ENCODE measurements around the gene VCL.
A peak's percentile ranks its signal among the peaks of the same experiment; 100 is the strongest.

The VCL gene

GRCh38 chr10:74084955-74085354, 87.0 kb downstream of the VCL start:
- no peak overlapping the region for H3K4me3 Mint-ChIP-seq
- DNase-seq: no peak
- no peaks in the 10 kb centered on the region for H3K27me3 Mint-ChIP-seq
- no peaks in the 10 kb centered on the region for H3K9me3 Mint-ChIP-seq
- H3K27ac Mint-ChIP-seq: peak overlapping the region; percentile 44 to 46
- ATAC-seq (replicated peaks): peak; percentile 16
- H3K36me3 Mint-ChIP-seq (ENCODE audit: insufficient read depth): peaks cover 40% of the 10 kb centered on the region
- H3K4me1 Mint-ChIP-seq (ENCODE audit: low read depth in 2 of 2): peaks cover 1 to 18% of the 10 kb centered on the region in 2 donors

DNA sequence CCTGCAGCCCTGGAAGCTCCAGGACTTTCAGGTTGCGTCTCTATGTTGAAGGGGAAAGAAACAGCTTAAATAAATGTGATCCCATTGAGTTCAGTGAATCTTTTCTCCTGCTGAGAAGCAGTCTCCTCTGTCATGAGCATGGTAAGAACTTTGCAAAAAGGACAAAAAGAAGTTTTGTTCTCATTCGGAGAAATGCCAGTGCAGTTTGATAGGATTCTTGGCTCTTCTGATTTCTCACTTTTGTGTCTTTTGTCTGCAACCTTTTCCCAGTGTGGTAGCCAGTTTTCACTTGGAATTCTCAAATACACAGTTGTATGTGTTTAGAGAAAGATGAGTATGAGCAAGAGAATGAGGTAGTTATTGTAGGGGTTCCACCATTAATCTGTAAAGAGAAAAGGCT, 88.4 kb downstream of the VCL start:
- no peaks in the 10 kb centered on the region for H3K9me3 Mint-ChIP-seq
- H3K4me1 Mint-ChIP-seq (ENCODE audit: low read depth in 2 of 2): peaks cover 0 to 7% of the 10 kb centered on the region in 2 donors
- H3K36me3 Mint-ChIP-seq (ENCODE audit: insufficient read depth): peaks cover 49% of the 10 kb centered on the region
- no peak for ATAC-seq (replicated peaks)
- H3K4me3 Mint-ChIP-seq: no peak overlapping the region
- no peak overlapping the region for H3K27ac Mint-ChIP-seq
- H3K27me3 Mint-ChIP-seq: no peaks in the 10 kb centered on the region
- no peak for DNase-seq

DNA sequence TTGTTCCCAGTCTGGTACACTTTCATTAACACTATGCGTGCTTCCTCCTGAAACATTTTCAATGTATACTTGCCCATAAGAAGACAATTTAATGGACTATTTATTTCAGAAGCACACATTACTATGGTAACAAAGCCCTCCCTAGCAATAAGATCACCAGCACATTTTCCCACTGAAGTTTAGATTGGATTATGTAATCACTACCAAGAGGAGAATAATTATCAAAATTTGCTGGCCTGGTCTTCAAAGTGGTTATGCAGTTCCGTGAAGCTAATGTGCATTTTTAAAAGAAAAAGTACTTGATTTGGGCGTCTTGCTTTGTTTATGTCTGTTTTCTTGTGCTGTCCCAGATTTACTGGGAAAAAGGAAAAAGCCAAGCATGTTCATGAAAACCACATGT, 90.8 kb downstream of the VCL start:
- peaks cover 0 to 5% of the 10 kb centered on the region in 2 donors for H3K4me1 Mint-ChIP-seq (ENCODE audit: low read depth in 2 of 2)
- DNase-seq: no peak
- H3K27me3 Mint-ChIP-seq: no peaks in the 10 kb centered on the region
- H3K36me3 Mint-ChIP-seq (ENCODE audit: insufficient read depth): peaks cover 55% of the 10 kb centered on the region
- ATAC-seq (replicated peaks): no peak
- no peaks in the 10 kb centered on the region for H3K9me3 Mint-ChIP-seq
- no peak overlapping the region for H3K4me3 Mint-ChIP-seq
- peak overlapping the region in 1 of 2 donors; percentile 23 for H3K27ac Mint-ChIP-seq

GRCh38 chr10:74092372-74092771, 94.5 kb downstream of the VCL start:
- no peak overlapping the region for H3K4me3 Mint-ChIP-seq
- H3K27ac Mint-ChIP-seq: peak overlapping the region in 1 of 2 donors; percentile 67
- peaks cover 59% of the 10 kb centered on the region for H3K36me3 Mint-ChIP-seq (ENCODE audit: insufficient read depth)
- H3K9me3 Mint-ChIP-seq: no peaks in the 10 kb centered on the region
- H3K27me3 Mint-ChIP-seq: no peaks in the 10 kb centered on the region
- H3K4me1 Mint-ChIP-seq (ENCODE audit: low read depth in 2 of 2): peaks cover 0 to 1% of the 10 kb centered on the region in 2 donors
- DNase-seq (no peak), ATAC-seq (replicated peaks) (no peak)

- Mint-ChIP-seq H3K9me3 (no peaks in the 10 kb centered on the region), H3K4me3 (no peak overlapping the region), H3K36me3 (ENCODE audit: insufficient read depth) (peaks cover 60% of the 10 kb centered on the region), H3K4me1 (ENCODE audit: low read depth in 2 of 2) (peaks cover 0 to 1% of the 10 kb centered on the region in 2 donors), H3K27ac (peak overlapping the region in 1 of 2 donors; percentile 69), H3K27me3 (no peaks in the 10 kb centered on the region)
- ATAC-seq (replicated peaks) (no peak), DNase-seq (no peak)
Measured at GRCh38 chr10:74093530-74094164, 95.7 kb downstream of the VCL start.

DNA sequence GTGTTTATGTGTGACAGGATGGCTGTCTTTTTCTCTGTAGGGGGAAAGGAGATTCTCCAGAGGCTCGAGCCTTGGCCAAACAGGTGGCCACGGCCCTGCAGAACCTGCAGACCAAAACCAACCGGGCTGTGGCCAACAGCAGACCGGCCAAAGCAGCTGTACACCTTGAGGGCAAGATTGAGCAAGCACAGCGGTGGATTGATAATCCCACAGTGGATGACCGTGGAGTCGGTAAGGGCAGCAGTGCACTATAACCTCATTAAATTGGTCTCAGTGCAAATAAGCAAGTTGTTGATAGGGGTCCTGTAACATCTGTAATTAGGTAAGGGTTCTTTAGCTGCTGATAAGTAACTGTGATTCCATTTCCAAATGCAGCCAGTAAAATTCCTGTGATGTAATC, 96.3 kb downstream of the VCL start:
- no peak for ATAC-seq (replicated peaks)
- Mint-ChIP-seq H3K36me3 (ENCODE audit: insufficient read depth) (peaks cover 64% of the 10 kb centered on the region), H3K27ac (peak overlapping the region in 1 of 2 donors; percentile 69), H3K4me1 (ENCODE audit: low read depth in 2 of 2) (peaks cover 0 to 1% of the 10 kb centered on the region in 2 donors), H3K9me3 (no peaks in the 10 kb centered on the region), H3K27me3 (no peaks in the 10 kb centered on the region), H3K4me3 (no peak overlapping the region)
- DNase-seq: no peak

DNA sequence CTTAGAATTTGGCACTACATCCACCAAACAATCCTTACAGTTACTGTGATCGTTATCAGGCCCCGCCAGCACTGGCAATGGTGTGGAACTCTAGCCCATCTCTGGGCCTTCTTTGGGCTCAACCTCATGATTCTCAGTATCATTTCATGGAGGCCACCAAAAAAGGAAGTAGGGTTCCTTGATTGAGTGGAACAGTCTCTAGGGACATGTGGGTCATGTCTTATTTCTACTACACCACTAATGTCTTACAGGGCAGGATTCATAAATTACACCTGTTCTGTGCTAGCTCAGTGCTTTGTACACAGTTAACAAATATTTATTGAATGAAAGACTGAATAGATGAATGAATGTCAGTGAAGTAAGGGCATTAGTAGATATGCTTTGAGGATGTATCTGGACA, 98.9 kb downstream of the VCL start:
- ATAC-seq (replicated peaks) (no peak), DNase-seq (no peak)
- Mint-ChIP-seq H3K27me3 (no peaks in the 10 kb centered on the region), H3K36me3 (ENCODE audit: insufficient read depth) (peaks cover 67% of the 10 kb centered on the region), H3K27ac (peak overlapping the region in 1 of 2 donors; percentile 38), H3K4me3 (no peak overlapping the region), H3K4me1 (ENCODE audit: low read depth in 2 of 2) (peaks cover 0 to 1% of the 10 kb centered on the region in 2 donors), H3K9me3 (no peaks in the 10 kb centered on the region)

- peaks cover 0 to 1% of the 10 kb centered on the region in 2 donors for H3K4me1 Mint-ChIP-seq (ENCODE audit: low read depth in 2 of 2)
- H3K4me3 Mint-ChIP-seq: no peak overlapping the region
- H3K27me3 Mint-ChIP-seq: no peaks in the 10 kb centered on the region
- no peak for DNase-seq
- H3K36me3 Mint-ChIP-seq (ENCODE audit: insufficient read depth): peaks cover 75% of the 10 kb centered on the region
- no peak for ATAC-seq (replicated peaks)
- H3K9me3 Mint-ChIP-seq: no peaks in the 10 kb centered on the region
- H3K27ac Mint-ChIP-seq: no peak overlapping the region
Measured at GRCh38 chr10:74097776-74098175, 99.9 kb downstream of the VCL start.

DNA sequence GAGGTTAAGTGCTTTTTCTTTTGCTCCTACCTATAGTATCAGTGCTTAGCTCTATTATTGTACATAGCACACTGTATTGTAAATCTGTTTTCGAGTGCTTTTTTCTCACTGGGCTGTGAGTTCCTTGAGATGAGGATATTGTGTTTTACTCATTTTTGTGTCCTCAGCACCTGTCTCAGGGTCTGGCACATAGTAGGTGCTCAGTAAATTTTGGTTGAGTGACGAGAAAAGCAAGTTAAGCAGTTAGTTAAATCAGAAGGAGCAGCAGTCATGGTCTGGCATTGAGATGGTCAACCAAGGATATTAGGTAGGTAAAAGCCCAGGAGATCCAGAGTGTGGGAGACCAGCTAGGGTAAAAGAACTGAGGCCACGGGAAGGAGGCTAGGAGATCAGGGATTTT, 101.5 kb downstream of the VCL start:
- Mint-ChIP-seq H3K4me3 (no peak overlapping the region), H3K27ac (peak overlapping the region; percentile 27 to 47), H3K36me3 (ENCODE audit: insufficient read depth) (peaks cover 79% of the 10 kb centered on the region), H3K9me3 (no peaks in the 10 kb centered on the region), H3K4me1 (ENCODE audit: low read depth in 2 of 2) (peaks cover 0 to 4% of the 10 kb centered on the region in 2 donors), H3K27me3 (no peaks in the 10 kb centered on the region)
- ATAC-seq (replicated peaks): no peak
- DNase-seq: no peak

DNA sequence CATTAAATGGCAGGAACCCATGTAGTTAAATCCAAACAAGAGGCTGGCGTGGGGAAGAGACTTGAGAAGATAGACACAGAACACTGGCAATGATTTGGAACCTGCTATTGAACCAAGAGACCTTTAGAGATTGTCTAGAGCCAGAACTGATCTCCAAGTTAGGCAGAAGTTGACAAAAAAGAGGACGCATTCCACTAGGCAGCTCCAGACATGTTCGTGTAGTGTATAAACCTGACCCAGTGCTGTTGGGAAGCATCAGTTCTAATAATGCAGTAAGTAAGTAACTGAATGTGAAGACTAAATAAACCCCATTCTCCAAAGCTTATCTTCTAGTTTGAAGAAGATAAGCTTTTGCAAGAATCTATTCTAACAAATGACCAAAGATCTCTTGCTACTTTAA, 101.9 kb downstream of the VCL start:
- DNase-seq (no peak), ATAC-seq (replicated peaks) (no peak)
- no peaks in the 10 kb centered on the region for H3K27me3 Mint-ChIP-seq
- peaks cover 80% of the 10 kb centered on the region for H3K36me3 Mint-ChIP-seq (ENCODE audit: insufficient read depth)
- H3K4me1 Mint-ChIP-seq (ENCODE audit: low read depth in 2 of 2): peaks cover 0 to 4% of the 10 kb centered on the region in 2 donors
- H3K9me3 Mint-ChIP-seq: no peaks in the 10 kb centered on the region
- no peak overlapping the region for H3K4me3 Mint-ChIP-seq
- H3K27ac Mint-ChIP-seq: peak overlapping the region; percentile 27 to 47

GRCh38 chr10:74103560-74104258, 105.8 kb downstream of the VCL start:
- H3K36me3 Mint-ChIP-seq (ENCODE audit: insufficient read depth): peaks cover 86% of the 10 kb centered on the region
- peaks cover 0 to 4% of the 10 kb centered on the region in 2 donors for H3K4me1 Mint-ChIP-seq (ENCODE audit: low read depth in 2 of 2)
- DNase-seq: no peak
- H3K9me3 Mint-ChIP-seq: no peaks in the 10 kb centered on the region
- ATAC-seq (replicated peaks): no peak
- H3K4me3 Mint-ChIP-seq: no peak overlapping the region
- H3K27ac Mint-ChIP-seq: peak overlapping the region in 1 of 2 donors; percentile 70
- no peaks in the 10 kb centered on the region for H3K27me3 Mint-ChIP-seq

GRCh38 chr10:74104480-74104879, 106.6 kb downstream of the VCL start:
- H3K36me3 Mint-ChIP-seq (ENCODE audit: insufficient read depth): peaks cover 88% of the 10 kb centered on the region
- H3K4me1 Mint-ChIP-seq (ENCODE audit: low read depth in 2 of 2): peaks cover 0 to 4% of the 10 kb centered on the region in 2 donors
- no peaks in the 10 kb centered on the region for H3K9me3 Mint-ChIP-seq
- no peaks in the 10 kb centered on the region for H3K27me3 Mint-ChIP-seq
- DNase-seq: no peak
- no peak for ATAC-seq (replicated peaks)
- no peak overlapping the region for H3K4me3 Mint-ChIP-seq
- peak overlapping the region in 1 of 2 donors; percentile 70 for H3K27ac Mint-ChIP-seq

GRCh38 chr10:74104996-74105395, 107.1 kb downstream of the VCL start:
- Mint-ChIP-seq H3K36me3 (ENCODE audit: insufficient read depth) (peaks cover 89% of the 10 kb centered on the region), H3K4me1 (ENCODE audit: low read depth in 2 of 2) (peaks cover 0 to 4% of the 10 kb centered on the region in 2 donors), H3K9me3 (no peaks in the 10 kb centered on the region), H3K27ac (peak overlapping the region in 1 of 2 donors; percentile 70), H3K4me3 (no peak overlapping the region), H3K27me3 (no peaks in the 10 kb centered on the region)
- no peak for DNase-seq
- no peak for ATAC-seq (replicated peaks)

DNA sequence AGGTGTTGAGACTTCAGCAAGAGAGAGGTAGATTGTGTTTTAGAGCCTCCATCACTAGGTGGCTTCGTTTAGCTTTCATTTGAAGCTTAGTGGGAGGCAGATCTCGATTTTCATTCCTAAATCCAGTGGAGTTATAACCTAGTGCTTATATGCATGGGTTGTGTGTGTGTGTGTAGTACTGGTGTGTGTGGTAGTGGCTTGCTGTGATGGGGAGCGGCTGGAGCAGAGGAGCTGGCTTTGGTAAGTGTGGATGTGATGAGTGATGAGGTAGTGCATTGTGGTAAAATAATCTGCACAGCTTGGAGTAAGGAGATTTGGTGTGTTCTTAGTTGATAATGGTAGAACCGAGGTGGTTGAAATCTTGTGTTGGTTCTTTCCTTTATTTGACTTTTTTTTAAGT, 109.5 kb downstream of the VCL start:
- Mint-ChIP-seq H3K27ac (peak overlapping the region in 1 of 2 donors; percentile 61), H3K4me3 (no peak overlapping the region)

More for the DNA sequence above, 109.5 kb downstream of the VCL start:
- H3K36me3 Mint-ChIP-seq (ENCODE audit: insufficient read depth): peaks cover 92% of the 10 kb centered on the region
- no peaks in the 10 kb centered on the region for H3K9me3 Mint-ChIP-seq
- H3K4me1 Mint-ChIP-seq (ENCODE audit: low read depth in 2 of 2): peaks cover 0 to 4% of the 10 kb centered on the region in 2 donors
- H3K27me3 Mint-ChIP-seq: no peaks in the 10 kb centered on the region
- ATAC-seq (replicated peaks): no peak
- DNase-seq: no peak

Measured in effector memory CD8-positive, alpha-beta T cell (primary cell).